ENCODE results near the gene CCNDBP1. TPM values are rescaled to one million over a fixed set of nuclear protein-coding genes. Genes with fewer than 3 reads are reported as not detected.
A peak's percentile ranks its signal among the peaks of the same experiment; 100 is the strongest.

Gene CCNDBP1
- total and polyA plus RNA-seq, 2 donors from 2014 or later = 56.8 to 64.3 TPM

- intact Hi-C loops (cut with DNase I) = no loop called here
- no peak for TF ChIP-seq CTCF (IDR thresholded peaks at IDR 0.05; ENCODE audit: borderline replicate concordance, extremely low read depth, insufficient read depth)
- Histone ChIP-seq H3K27me3 (ENCODE audit: control insufficient read depth, insufficient read depth, low read length) (no peaks in the 10 kb centered on the region), H3K9me3 (ENCODE audit: control insufficient read depth in 2 of 3, insufficient read depth in 1 of 3, low read length in 3 of 3) (no peaks in the 10 kb centered on the region), H3K27ac (ENCODE audit: low read depth in 2 of 2, low read length in 2 of 2) (no peak overlapping the region), H3K4me3 (ENCODE audit: low read length in 3 of 3) (no peak overlapping the region), H3K4me1 (ENCODE audit: control insufficient read depth in 2 of 3, insufficient read depth in 2 of 3, low read depth in 1 of 3, low read length in 3 of 3) (peaks cover 0 to 3% (median 0%) of the 10 kb centered on the region in 3 donors), H3K36me3 (ENCODE audit: control insufficient read depth in 2 of 3, insufficient read depth in 3 of 3, low read length in 3 of 3) (peaks cover 0 to 9% (median 0%) of the 10 kb centered on the region in 3 donors), H3K9ac (ENCODE audit: low read length in 3 of 3) (no peak overlapping the region)
- no peak for DNase-seq
- FAIRE-seq = no peak
These were observed 1.9 kb upstream of the CCNDBP1 start for GRCh38 chr15:43183270-43183669.

- no peaks in the 10 kb centered on the region for H3K27me3 ChIP-seq (ENCODE audit: control insufficient read depth, insufficient read depth, low read length)
- H3K9ac ChIP-seq (ENCODE audit: low read length in 3 of 3) = no peak overlapping the region
- intact Hi-C loops (cut with DNase I) = no loop called here
These were observed 637 bp upstream of the CCNDBP1 start for GRCh38 chr15:43184407-43185124.

GRCh38 chr15:43186003-43186353, 775 bp downstream of the CCNDBP1 start:
- FAIRE-seq (no peak), DNase-seq (no peak)
- Histone ChIP-seq H3K27me3 (ENCODE audit: control insufficient read depth, insufficient read depth, low read length) (no peaks in the 10 kb centered on the region), H3K4me1 (ENCODE audit: control insufficient read depth in 2 of 3, insufficient read depth in 2 of 3, low read depth in 1 of 3, low read length in 3 of 3) (peaks cover 0 to 3% (median 0%) of the 10 kb centered on the region in 3 donors), H3K27ac (ENCODE audit: low read depth in 2 of 2, low read length in 2 of 2) (peak overlapping the region; percentile 48 to 81), H3K36me3 (ENCODE audit: control insufficient read depth in 2 of 3, insufficient read depth in 3 of 3, low read length in 3 of 3) (peaks cover 0 to 14% (median 11%) of the 10 kb centered on the region in 3 donors), H3K9ac (ENCODE audit: low read length in 3 of 3) (peak overlapping the region; percentile 35 to 74 (median 71)), H3K9me3 (ENCODE audit: control insufficient read depth in 2 of 3, insufficient read depth in 1 of 3, low read length in 3 of 3) (no peaks in the 10 kb centered on the region), H3K4me3 (ENCODE audit: low read length in 3 of 3) (peak overlapping the region; percentile 80 to 90 (median 85))
- TF ChIP-seq CTCF (IDR thresholded peaks at IDR 0.05; ENCODE audit: borderline replicate concordance, extremely low read depth, insufficient read depth) = no peak
- intact Hi-C loops (cut with DNase I) = no loop called here

More at GRCh38 chr15:43184407-43185124, 637 bp upstream of the CCNDBP1 start:
- peak overlapping the region in 1 of 2 donors; percentile 84 for H3K27ac ChIP-seq (ENCODE audit: low read depth in 2 of 2, low read length in 2 of 2)
- no peak for TF ChIP-seq CTCF (IDR thresholded peaks at IDR 0.05; ENCODE audit: borderline replicate concordance, extremely low read depth, insufficient read depth)
- no peak for FAIRE-seq
- H3K4me3 ChIP-seq (ENCODE audit: low read length in 3 of 3) = peak overlapping the region in 2 of 3 donors; percentile 85 to 88
- DNase-seq = no peak
- H3K9me3 ChIP-seq (ENCODE audit: control insufficient read depth in 2 of 3, insufficient read depth in 1 of 3, low read length in 3 of 3) = no peaks in the 10 kb centered on the region
- peaks cover 0 to 3% (median 0%) of the 10 kb centered on the region in 3 donors for H3K4me1 ChIP-seq (ENCODE audit: control insufficient read depth in 2 of 3, insufficient read depth in 2 of 3, low read depth in 1 of 3, low read length in 3 of 3)
- H3K36me3 ChIP-seq (ENCODE audit: control insufficient read depth in 2 of 3, insufficient read depth in 3 of 3, low read length in 3 of 3) = peaks cover 0 to 9% (median 5%) of the 10 kb centered on the region in 3 donors
